ENCODE data around the gene NRN1L.

GRCh38 chr16:67930191-67930590 lies 45.5 kb downstream of the NRN1L start:
- no peak for TF ChIP-seq POLR2AphosphoS5 (IDR thresholded peaks at IDR 0.05)
- TF ChIP-seq CTCF (IDR thresholded peaks at IDR 0.05), result no peak
- no peak for TF ChIP-seq POLR2A (IDR thresholded peaks at IDR 0.05)
- TF ChIP-seq EP300 (IDR thresholded peaks at IDR 0.05), result no peak

Data from upper lobe of left lung (tissue), 4 donors.